Neural cell (in vitro differentiated cells): ENCODE results near the gene INS. TPM values are rescaled to one million over a fixed set of nuclear protein-coding genes. Genes with fewer than 3 reads are reported as not detected.

Source experiments
- H2AFZ ChIP-seq: fragments of 200-600, 300-800 bp; sonication (generic), shearing (Covaris generic); 2 replicates; pipeline ENCODE4 v1.6.0; 2014; ENCODE audit warnings: low read depth, mild to moderate bottlenecking, antibody characterized with exemption, low read length, moderate library complexity
- H3F3A ChIP-seq: fragments of 200-600 bp; shearing (Covaris generic); 2 replicates; pipeline ENCODE4 v1.6.1; 2016; ENCODE audit warnings: mild to moderate bottlenecking, moderate library complexity, mixed read lengths, antibody characterized with exemption, low read length; ENCODE audit not compliant: insufficient read depth, poor library complexity, severe bottlenecking
- H3K27ac ChIP-seq: fragments of 200-600, 300-800 bp; sonication (generic), shearing (Covaris generic); 2 replicates; pipeline ENCODE4 v1.5.1; 2014; ENCODE audit warnings: mild to moderate bottlenecking, low read length, moderate library complexity
- H3K27me3 ChIP-seq: fragments of 300-800, 200-600 bp; sonication (generic), shearing (Covaris generic); 2 replicates; pipeline ENCODE4 v1.6.0; 2014; ENCODE audit warnings: mild to moderate bottlenecking, low read depth, low read length, moderate library complexity; ENCODE audit not compliant: insufficient read depth
- H3K36me3 ChIP-seq: fragments of 300-800, 200-600 bp; sonication (generic), shearing (Covaris generic); 2 replicates; pipeline ENCODE4 v1.5.1; 2014; ENCODE audit warnings: mild to moderate bottlenecking, antibody characterized with exemption, low read length, moderate library complexity; ENCODE audit not compliant: insufficient read depth
- H3K4me2 ChIP-seq: fragments of 300-800, 200-600 bp; sonication (generic), shearing (Covaris generic); 2 replicates; pipeline ENCODE4 v1.6.0; 2014; ENCODE audit warnings: mild to moderate bottlenecking, low read length
- H3K4me3 ChIP-seq: fragments of 300-800, 200-600 bp; sonication (generic), shearing (Covaris generic); 2 replicates; pipeline ENCODE4 v1.5.1; 2014; ENCODE audit warnings: mild to moderate bottlenecking, low read length, moderate library complexity
- H3K79me2 ChIP-seq: fragments of 200-600 bp; shearing (Covaris generic); replicated peaks from 2 replicates; pipeline ENCODE4 v1.6.0; 2014; ENCODE audit warnings: mild to moderate bottlenecking, low read length, moderate library complexity; ENCODE audit not compliant: insufficient read depth
- H3K9ac ChIP-seq: fragments of 300-800, 200-600 bp; sonication (generic), shearing (Covaris generic); 2 replicates; pipeline ENCODE4 v1.6.1; 2016; ENCODE audit warnings: mild to moderate bottlenecking, low read length, mixed read lengths
- H3K9me2 ChIP-seq: fragments of 200-600 bp; shearing (Covaris generic); 2 replicates; pipeline ENCODE4 v1.6.1; 2016; ENCODE audit warnings: mild to moderate bottlenecking, low read length, mixed read lengths; ENCODE audit not compliant: insufficient read depth
- H3K9me3 ChIP-seq: fragments of 200-600, 300-800 bp; sonication (generic), shearing (Covaris generic); 2 replicates; pipeline ENCODE4 v1.6.1; 2016; ENCODE audit warnings: mild to moderate bottlenecking, mixed run types, low read length, moderate library complexity, mixed read lengths
- H4K20me1 ChIP-seq: fragments of 200-600 bp; shearing (Covaris generic); 2 replicates; pipeline ENCODE4 v1.6.1; 2016; ENCODE audit warnings: mild to moderate bottlenecking, mixed run types; ENCODE audit not compliant: insufficient read depth
- CTCF ChIP-seq: fragments of 450-650 bp; IDR thresholded peaks from 2 replicates; pipeline ENCODE4 v1.5.1; 2014; ENCODE audit warnings: antibody characterized with exemption, mild to moderate bottlenecking, moderate library complexity; ENCODE audit not compliant: poor library complexity, severe bottlenecking
- EP300 ChIP-seq: fragments of 450-650 bp; conservative IDR thresholded peaks from 2 replicates; pipeline ENCODE4 v1.6.1; 2014; ENCODE audit warnings: antibody characterized with exemption, mild to moderate bottlenecking, moderate library complexity; ENCODE audit not compliant: poor library complexity, severe bottlenecking
- EZH2 ChIP-seq: fragments of 200-600, 300-800 bp; shearing (Covaris generic), sonication (generic); IDR thresholded peaks from 2 replicates; pipeline ENCODE4 v1.6.1; 2014; ENCODE audit warnings: antibody characterized with exemption, low read length, borderline replicate concordance, mild to moderate bottlenecking; ENCODE audit not compliant: insufficient read depth, poor library complexity, severe bottlenecking
- MXI1 ChIP-seq: fragments of 450-650 bp; conservative IDR thresholded peaks from 2 replicates; pipeline ENCODE4 v1.6.1; 2014; ENCODE audit warnings: antibody characterized with exemption, mild to moderate bottlenecking; ENCODE audit not compliant: poor library complexity, severe bottlenecking
- POLR2AphosphoS5 ChIP-seq: IDR thresholded peaks from 2 replicates; pipeline ENCODE4 v1.6.1; 2012
- RAD21 ChIP-seq: fragments of 450-650 bp; conservative IDR thresholded peaks from 2 replicates; pipeline ENCODE4 v1.6.1; 2014; ENCODE audit warnings: antibody characterized with exemption, mild to moderate bottlenecking, moderate library complexity
- REST ChIP-seq: IDR thresholded peaks from 2 replicates; pipeline ENCODE4 v1.6.1; 2012; ENCODE audit warnings: borderline replicate concordance
- SMC3 ChIP-seq: fragments of 450-650 bp; conservative IDR thresholded peaks from 2 replicates; pipeline ENCODE4 v1.6.1; 2014; ENCODE audit warnings: antibody characterized with exemption, mild to moderate bottlenecking, moderate library complexity; ENCODE audit not compliant: poor library complexity
- TAF1 ChIP-seq: IDR thresholded peaks from 2 replicates; pipeline ENCODE4 v1.6.1; 2012; ENCODE audit warnings: low read depth
- polyA plus RNA-seq: library from polyadenylated mRNA; depleted of rRNA; stranded (reverse); fragments of >200 nt; gene quantifications from 2 replicates; pipeline ENCODE4 v1.2.3, GENCODE V29; 2014

Gene INS
- polyA plus RNA-seq, 1 donor from 2014 or later: not detected

- no peaks in the 10 kb centered on the region for H3K36me3 ChIP-seq
- H3K27me3 ChIP-seq: peaks cover 74% of the 10 kb centered on the region
- H3K9me2 ChIP-seq: no peaks in the 10 kb centered on the region
- H3K27ac ChIP-seq: no peak overlapping the region
- H3K9ac ChIP-seq: no peak overlapping the region
- no peak overlapping the region for H3K4me2 ChIP-seq
- H3K4me3 ChIP-seq: peak overlapping the region; percentile 47
- no peak for TF ChIP-seq TAF1
- no peak for TF ChIP-seq RAD21
- TF ChIP-seq MXI1: no peak
- TF ChIP-seq POLR2AphosphoS5: no peak
- no peak for TF ChIP-seq CTCF
- TF ChIP-seq EZH2: no peak
- no peak for TF ChIP-seq EP300
- no peaks in the 10 kb centered on the region for H4K20me1 ChIP-seq
- no peak overlapping the region for H2AFZ ChIP-seq
- no peaks in the 10 kb centered on the region for H3F3A ChIP-seq
- H3K9me3 ChIP-seq: no peaks in the 10 kb centered on the region
- no peaks in the 10 kb centered on the region for H3K79me2 ChIP-seq
Observed at GRCh38 chr11:2139621-2140337, 21.2 kb downstream of the INS start.

GRCh38 chr11:2139123-2139521, 21.9 kb downstream of the INS start, which contains the start of gene IGF2:
Gene IGF2, minus strand, starts transcription at chr11:2139389. Its CDS starts 3,866 bp downstream, at chr11:2135523.
- Histone ChIP-seq H2AFZ (no peak within 1 kb of the TSS), H3K4me3 (peak within 1 kb of the TSS; percentile 47), H3K27me3 (peaks cover 67% of the 10 kb centered on the region), H3K9me2 (no peaks in the 10 kb centered on the region), H3K9ac (no peak within 1 kb of the TSS), H3K9me3 (no peaks in the 10 kb centered on the region), H3K27ac (no peak within 1 kb of the TSS), H3K79me2 (no peaks in the 10 kb centered on the region), H4K20me1 (no peaks in the 10 kb centered on the region), H3F3A (no peaks in the 10 kb centered on the region), H3K36me3 (no peaks in the 10 kb centered on the region), H3K4me2 (no peak within 1 kb of the TSS)
- no peak for TF ChIP-seq CTCF
- no peak for TF ChIP-seq TAF1
- no peak for TF ChIP-seq RAD21
- no peak for TF ChIP-seq SMC3
- no peak for TF ChIP-seq REST
- no peak for TF ChIP-seq POLR2AphosphoS5
- TF ChIP-seq EZH2: no peak
- no peak for TF ChIP-seq EP300
- no peak for TF ChIP-seq MXI1
